Measurements from ENCODE around the gene CAPN9. TPM values are rescaled to one million over a fixed set of nuclear protein-coding genes. Genes with fewer than 3 reads are reported as not detected.

The CAPN9 gene
- total RNA-seq, 1 donor from 2014 or later = 0.83 TPM

Other genes starting within 250 kb of the CAPN9 start
- 24.6 TPM for gene COG2, start 104.9 kb upstream of the CAPN9 start, total RNA-seq
- 56.2 TPM for gene AGT, start 33.3 kb upstream of the CAPN9 start, total RNA-seq
- 43.1 TPM for gene C1orf198, start 121.1 kb downstream of the CAPN9 start, total RNA-seq
- gene TTC13, start 231.5 kb downstream of the CAPN9 start, total RNA-seq = 5.7 TPM
- gene ARV1, start 231.7 kb downstream of the CAPN9 start, total RNA-seq = 15.2 TPM